ENCODE results near the gene SHMT2.

Gene SHMT2

DNA sequence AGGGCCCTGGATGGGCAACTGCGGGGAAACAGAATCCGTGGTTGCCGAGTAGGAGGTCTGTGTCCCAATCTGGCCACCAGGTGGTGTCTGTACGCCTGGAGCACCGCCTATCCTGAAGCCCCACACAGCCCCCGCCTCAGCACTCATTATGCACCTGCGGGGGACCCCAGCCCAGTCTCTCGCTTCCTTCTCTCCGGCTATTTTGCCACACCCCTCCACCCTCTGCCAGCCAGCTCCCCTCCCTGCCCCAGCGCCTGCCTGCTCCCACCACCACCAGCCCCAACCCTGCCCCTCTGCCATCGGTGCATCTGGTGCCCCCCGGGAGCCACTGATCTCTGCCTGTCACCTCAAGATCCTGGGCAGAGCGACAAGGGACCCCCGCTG, 15.1 kb upstream of the SHMT2 start:
- peak; percentile 44 to 55 (median 53) for DNase-seq (ENCODE audit: low read depth in 3 of 3)

DNA sequence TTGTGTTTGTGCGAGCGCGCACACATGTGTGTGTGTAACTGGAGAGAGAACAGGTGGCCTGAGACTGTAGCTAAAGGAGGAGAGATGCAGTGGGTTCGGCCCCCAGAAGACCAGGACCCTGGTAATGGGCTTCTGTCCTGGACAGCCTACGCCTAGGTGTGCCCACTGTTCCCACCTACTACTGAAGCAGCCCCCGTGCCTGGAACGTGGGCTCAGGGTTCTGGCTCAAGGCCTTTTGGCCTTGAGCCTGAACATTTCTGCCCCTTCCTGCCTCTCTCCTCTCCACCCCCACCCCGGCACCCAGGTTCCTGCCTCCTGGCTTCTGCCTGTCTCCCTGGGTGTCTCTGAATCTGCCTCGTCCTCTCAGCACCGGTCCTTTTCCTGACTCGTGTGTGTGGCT, 14.4 kb upstream of the SHMT2 start:
- DNase-seq (ENCODE audit: low read depth in 3 of 3) = no peak

GRCh38 chr12:57215668-57216013, 13.9 kb upstream of the SHMT2 start:
- no peak for DNase-seq (ENCODE audit: low read depth in 3 of 3)

DNA sequence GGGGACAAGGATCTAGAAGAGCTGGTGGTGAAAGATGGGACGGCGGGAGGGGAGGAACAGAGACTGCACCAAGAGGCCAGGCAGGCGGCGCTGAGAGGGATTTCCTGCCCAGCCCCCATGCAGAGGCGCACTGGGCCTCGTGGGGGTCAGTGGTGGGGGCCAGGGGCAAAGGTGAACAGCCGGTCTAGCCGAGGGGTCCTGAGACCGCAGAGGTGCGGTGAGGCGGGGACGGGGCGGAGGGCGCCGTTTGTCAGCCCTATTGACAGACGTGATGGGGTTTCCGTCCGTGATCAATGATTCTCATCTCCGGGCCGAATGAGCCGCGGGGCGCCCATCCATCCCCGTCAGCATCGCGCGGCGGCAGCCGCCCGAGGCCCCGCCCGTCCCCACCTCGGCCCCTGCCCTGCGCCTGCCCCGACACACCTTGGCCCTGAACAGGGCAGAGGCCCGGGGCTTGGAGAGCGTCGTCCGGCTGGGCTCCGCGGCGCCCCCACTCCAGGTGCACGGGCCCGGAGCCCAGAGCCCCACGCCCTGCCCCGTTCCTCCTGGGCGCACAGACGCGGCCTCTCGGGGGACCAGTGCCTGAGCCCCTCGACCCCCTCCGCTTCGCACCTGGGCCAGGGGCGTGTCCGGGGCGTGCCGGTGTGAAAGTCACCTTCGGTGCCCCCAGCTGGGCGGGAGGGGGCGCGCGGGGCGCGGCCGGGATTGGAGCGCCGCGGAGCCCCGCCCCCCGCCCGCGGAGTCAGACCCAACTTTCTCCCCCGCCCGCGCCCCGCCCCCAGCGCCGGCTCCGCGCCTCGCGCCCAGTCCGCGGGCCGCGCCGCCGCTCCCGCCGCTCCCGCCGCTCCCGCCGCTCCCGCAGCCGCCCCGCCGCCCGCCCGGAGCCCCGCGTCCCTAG, 13.2 kb upstream of the SHMT2 start, which contains the start of gene NXPH4:
NXPH4 (plus strand) TSS at position 781 of the 898 bp plus-strand sequence. CDS start 176 bp downstream, outside the sequence.
- peak in 2 of 3 experiments; percentile 50 to 55 for DNase-seq (ENCODE audit: low read depth in 3 of 3)

GRCh38 chr12:57216921-57217879, 12.3 kb upstream of the SHMT2 start:
- DNase-seq (ENCODE audit: low read depth in 3 of 3) = no peak

GRCh38 chr12:57218030-57218853, 11.3 kb upstream of the SHMT2 start:
- no peak for DNase-seq (ENCODE audit: low read depth in 3 of 3)

DNA sequence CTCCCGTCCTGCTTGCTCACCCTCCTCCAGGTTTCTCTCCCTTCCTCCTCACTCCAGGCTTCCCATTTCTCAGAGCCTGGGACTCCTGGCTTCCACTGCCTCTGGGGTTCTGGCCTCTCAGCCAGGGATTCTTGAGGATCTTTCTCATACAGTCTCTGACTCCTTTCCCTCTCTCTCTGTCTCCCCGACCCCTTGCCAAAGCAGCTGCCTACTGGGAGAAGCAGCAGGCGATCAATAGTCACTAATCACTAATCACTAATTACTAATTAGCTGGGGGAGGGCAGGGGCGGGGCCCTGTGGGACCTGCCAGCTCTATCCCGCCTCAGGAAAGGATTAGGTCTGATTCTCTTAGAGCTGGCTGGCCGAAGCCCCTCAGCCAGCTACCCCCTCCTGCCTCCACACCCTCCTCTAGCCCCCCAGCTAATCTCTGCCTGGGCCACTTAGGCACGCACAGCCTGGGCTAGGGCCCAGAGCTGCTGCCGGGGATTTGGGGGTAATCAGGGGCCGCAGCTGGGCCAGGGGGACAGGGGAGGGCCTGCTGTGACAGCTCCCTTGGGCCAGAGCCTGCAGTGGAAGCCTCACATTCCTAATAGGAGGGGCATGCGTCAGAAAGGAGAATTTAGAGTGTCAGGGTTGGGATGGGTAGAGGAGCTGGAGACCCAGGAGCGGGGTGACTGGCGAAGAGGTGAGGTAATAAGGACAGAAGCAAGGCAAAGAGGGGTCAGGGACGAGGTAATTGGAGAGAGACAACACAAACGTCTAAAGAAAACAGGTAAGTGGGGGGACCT, 10.1 kb upstream of the SHMT2 start:
- DNase-seq (ENCODE audit: low read depth in 3 of 3) = no peak

- no peak for DNase-seq (ENCODE audit: low read depth in 3 of 3)
Measured at GRCh38 chr12:57219993-57220754, 9.3 kb upstream of the SHMT2 start.

- DNase-seq (ENCODE audit: low read depth in 3 of 3) = no peak
Measured at GRCh38 chr12:57220770-57221168, 8.7 kb upstream of the SHMT2 start.

GRCh38 chr12:57221169-57221917, 8.2 kb upstream of the SHMT2 start:
- no peak for DNase-seq (ENCODE audit: low read depth in 3 of 3)

GRCh38 chr12:57222286-57223190, 7.0 kb upstream of the SHMT2 start:
- no peak for DNase-seq (ENCODE audit: low read depth in 3 of 3)

DNA sequence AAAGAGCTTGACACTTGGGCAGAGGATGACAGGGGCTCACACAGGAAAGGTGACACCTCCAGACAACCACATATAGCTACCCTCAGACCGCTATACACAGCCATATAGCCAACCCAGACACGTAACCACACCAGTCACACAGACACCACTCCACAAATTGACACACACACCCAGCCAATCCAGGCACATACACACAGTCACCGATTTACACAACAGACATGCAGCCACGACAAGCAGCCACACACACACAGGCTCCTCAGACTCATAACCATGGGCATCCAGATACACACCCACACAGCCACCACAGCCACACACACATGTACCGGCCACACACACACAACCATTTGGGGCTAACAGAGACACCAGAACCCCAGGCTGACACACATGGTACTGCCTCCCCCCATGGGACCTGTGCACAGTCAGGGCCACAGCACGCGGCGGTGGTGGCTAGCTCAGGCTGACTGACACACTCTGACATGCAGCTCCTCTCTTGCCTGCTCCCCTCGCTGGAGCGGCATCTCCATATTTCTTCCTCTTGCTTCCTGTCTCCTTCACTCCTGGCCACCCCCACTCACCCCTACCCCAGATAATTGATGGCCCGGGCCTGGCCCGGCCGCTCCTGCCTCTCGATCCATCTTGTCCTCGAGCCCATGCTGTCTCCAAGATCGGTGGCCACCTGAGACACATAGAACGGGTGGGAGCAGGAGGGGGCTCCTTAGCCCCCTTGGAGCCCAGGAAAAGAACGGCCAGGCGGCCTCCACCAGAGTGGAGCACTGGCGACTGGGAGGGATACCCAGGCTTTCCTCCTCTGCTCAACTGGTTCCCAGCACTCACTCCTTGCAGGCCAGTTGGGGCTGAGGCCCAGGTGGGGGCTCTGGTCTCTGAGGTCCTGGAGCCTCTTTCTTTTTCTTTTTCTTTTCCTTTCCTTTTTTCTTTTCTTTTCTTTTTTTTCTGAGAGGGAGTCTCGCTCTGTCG, 6.0 kb upstream of the SHMT2 start:
- DNase-seq (ENCODE audit: low read depth in 3 of 3) = no peak

- no peak for DNase-seq (ENCODE audit: low read depth in 3 of 3)
Measured at GRCh38 chr12:57224278-57224972, 5.1 kb upstream of the SHMT2 start.

GRCh38 chr12:57224973-57225679, 4.4 kb upstream of the SHMT2 start:
- DNase-seq (ENCODE audit: low read depth in 3 of 3) = peak in 1 of 3 experiments; percentile 34

DNA sequence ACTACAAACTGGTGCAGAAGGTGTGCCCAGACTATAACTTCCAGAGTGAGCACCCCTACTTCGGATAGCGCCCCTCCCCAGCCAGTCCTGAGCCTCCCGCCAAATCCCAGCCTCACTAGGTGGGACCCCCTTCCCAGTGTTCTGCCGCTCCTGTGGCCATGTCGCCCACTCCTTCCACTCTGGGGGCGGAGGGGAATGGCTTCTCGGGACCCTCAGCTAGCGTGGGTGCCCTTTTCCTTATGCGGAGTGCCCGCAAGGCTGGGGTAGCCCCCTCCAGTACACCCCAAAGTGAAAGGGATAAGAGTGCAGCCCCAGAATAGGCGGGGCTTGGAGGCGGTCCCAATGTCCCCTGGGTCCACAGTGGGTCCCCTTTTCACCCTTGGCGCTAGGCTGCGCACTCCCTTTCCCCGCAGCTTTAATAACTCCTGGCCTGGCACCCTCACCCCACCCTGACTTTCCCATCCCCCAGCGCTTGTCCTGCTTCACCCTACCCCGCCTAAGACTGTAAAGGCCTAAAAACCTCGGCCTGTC, 3.8 kb upstream of the SHMT2 start:
- DNase-seq (ENCODE audit: low read depth in 3 of 3) = no peak
